Measurements from ENCODE around the gene FBXL20.

The FBXL20 gene

GRCh38 chr17:39209317-39210092 lies 191.9 kb downstream of the FBXL20 start:
- TF ChIP-seq SIN3A (IDR thresholded peaks at IDR 0.05; ENCODE audit: borderline replicate concordance, insufficient read depth, low read length), result no peak
- no peak for TF ChIP-seq POLR2AphosphoS5 (IDR thresholded peaks at IDR 0.05; ENCODE audit: low read depth, low read length)
- no peak for TF ChIP-seq TAF1 (IDR thresholded peaks at IDR 0.05; ENCODE audit: borderline replicate concordance, insufficient read depth, low read length)
- TF ChIP-seq FOXP2 (optimal IDR thresholded peaks at IDR 0.05; ENCODE audit: borderline replicate concordance, extremely low read depth, extremely low read length, insufficient read depth), result no peak
- TF ChIP-seq REST (IDR thresholded peaks at IDR 0.05; ENCODE audit: insufficient read depth in 1 of 2, low read depth in 2 of 2, low read length in 2 of 2), result no peak

DNA sequence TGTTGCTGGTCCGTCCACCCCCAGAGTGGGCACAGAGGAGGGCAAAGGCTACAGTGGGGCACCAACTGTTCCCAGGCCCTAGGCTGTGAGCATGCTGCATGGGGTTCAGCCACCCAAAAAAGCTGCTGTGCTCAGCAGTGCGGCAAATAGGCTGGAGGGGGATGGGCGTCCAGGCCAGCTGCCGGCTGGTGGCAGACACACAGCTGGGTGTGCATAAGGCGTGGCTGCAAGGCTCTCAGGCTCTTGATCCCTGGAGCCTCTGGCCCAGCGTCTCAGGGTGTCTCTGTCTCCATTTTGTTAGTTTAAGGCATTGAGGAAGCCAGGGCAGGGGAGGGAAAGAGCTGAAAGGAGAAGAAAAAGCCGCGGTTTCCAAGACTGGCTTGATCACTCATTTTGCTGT lies 192.5 kb downstream of the FBXL20 start:
- TF ChIP-seq TAF1 (IDR thresholded peaks at IDR 0.05; ENCODE audit: borderline replicate concordance, insufficient read depth, low read length) (no peak), SIN3A (IDR thresholded peaks at IDR 0.05; ENCODE audit: borderline replicate concordance, insufficient read depth, low read length) (no peak), FOXP2 (optimal IDR thresholded peaks at IDR 0.05; ENCODE audit: borderline replicate concordance, extremely low read depth, extremely low read length, insufficient read depth) (no peak), REST (IDR thresholded peaks at IDR 0.05; ENCODE audit: insufficient read depth in 1 of 2, low read depth in 2 of 2, low read length in 2 of 2) (no peak), POLR2AphosphoS5 (IDR thresholded peaks at IDR 0.05; ENCODE audit: low read depth, low read length) (no peak)

GRCh38 chr17:39208136-39208535 lies 193.3 kb downstream of the FBXL20 start:
- TF ChIP-seq POLR2AphosphoS5 (IDR thresholded peaks at IDR 0.05; ENCODE audit: low read depth, low read length) (no peak), REST (IDR thresholded peaks at IDR 0.05; ENCODE audit: insufficient read depth in 1 of 2, low read depth in 2 of 2, low read length in 2 of 2) (no peak), SIN3A (IDR thresholded peaks at IDR 0.05; ENCODE audit: borderline replicate concordance, insufficient read depth, low read length) (no peak), TAF1 (IDR thresholded peaks at IDR 0.05; ENCODE audit: borderline replicate concordance, insufficient read depth, low read length) (no peak), FOXP2 (optimal IDR thresholded peaks at IDR 0.05; ENCODE audit: borderline replicate concordance, extremely low read depth, extremely low read length, insufficient read depth) (no peak)

DNA sequence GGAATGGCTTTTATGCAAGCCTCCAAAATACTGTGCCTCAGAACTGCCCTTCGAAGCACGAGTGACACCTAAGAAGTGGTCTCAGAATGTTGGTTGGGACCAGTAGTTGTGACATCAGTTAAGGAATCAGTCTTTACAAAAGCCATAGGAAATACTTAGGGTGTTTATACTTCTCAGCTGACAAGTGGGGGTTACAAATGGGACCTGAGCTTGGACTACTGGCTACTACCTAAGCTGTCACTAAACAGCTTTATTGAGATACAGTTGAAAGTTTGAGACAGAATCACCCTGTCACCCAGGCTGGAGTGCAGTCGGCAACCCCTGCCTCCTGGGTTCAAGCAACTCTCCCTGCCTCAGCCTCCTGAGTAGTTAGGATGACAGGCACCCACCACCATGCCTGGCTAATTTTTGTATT lies 196.3 kb downstream of the FBXL20 start:
- TF ChIP-seq SIN3A (IDR thresholded peaks at IDR 0.05; ENCODE audit: borderline replicate concordance, insufficient read depth, low read length) (no peak), FOXP2 (optimal IDR thresholded peaks at IDR 0.05; ENCODE audit: borderline replicate concordance, extremely low read depth, extremely low read length, insufficient read depth) (no peak), POLR2AphosphoS5 (IDR thresholded peaks at IDR 0.05; ENCODE audit: low read depth, low read length) (no peak; the same call in none of the 2 replicates), REST (IDR thresholded peaks at IDR 0.05; ENCODE audit: insufficient read depth in 1 of 2, low read depth in 2 of 2, low read length in 2 of 2) (no peak), TAF1 (IDR thresholded peaks at IDR 0.05; ENCODE audit: borderline replicate concordance, insufficient read depth, low read length) (no peak)

All from PFSK-1 (cell line).